GM18861 (cell line): Measurements from ENCODE around the gene C14orf119.
A peak's percentile ranks its signal among the peaks of the same experiment; 100 is the strongest.

ENCODE experiments used
- ATAC-seq: cut with Tn5 transposase; IDR thresholded peaks from one replicate; pipeline ENCODE4 v1.9.1; 2021; ENCODE audit not compliant: unreplicated experiment

C14orf119 gene

GRCh38 chr14:23086565-23086964 lies 8.7 kb upstream of the C14orf119 start:
- no peak for ATAC-seq

- no peak for ATAC-seq
Measured at GRCh38 chr14:23089498-23090253, 5.6 kb upstream of the C14orf119 start.

GRCh38 chr14:23090254-23090636 lies 5.1 kb upstream of the C14orf119 start:
- no peak for ATAC-seq

GRCh38 chr14:23091294-23092225 lies 3.7 kb upstream of the C14orf119 start:
- ATAC-seq = no peak

GRCh38 chr14:23093104-23093503 lies 2.2 kb upstream of the C14orf119 start:
- no peak for ATAC-seq

GRCh38 chr14:23093526-23093925 lies 1.8 kb upstream of the C14orf119 start:
- ATAC-seq = no peak

GRCh38 chr14:23093991-23094665 lies 1.2 kb upstream of the C14orf119 start:
- ATAC-seq = no peak

- ATAC-seq = peak; percentile 25
Measured at GRCh38 chr14:23094666-23095195, 574 bp upstream of the C14orf119 start, which contains the start of gene ACIN1. TSS of gene ACIN1 (minus strand) at chr14:23095136. CDS start at chr14:23095112, 24 bp downstream.

- no peak for ATAC-seq
Measured at GRCh38 chr14:23097786-23098185, 2.5 kb downstream of the C14orf119 start.

- no peak for ATAC-seq
Measured at GRCh38 chr14:23099212-23099861, 4.0 kb downstream of the C14orf119 start.

- ATAC-seq = no peak
Measured at GRCh38 chr14:23101213-23101970, 6.1 kb downstream of the C14orf119 start.

GRCh38 chr14:23101986-23102625 lies 6.8 kb downstream of the C14orf119 start:
- no peak for ATAC-seq

GRCh38 chr14:23102801-23103200 lies 7.5 kb downstream of the C14orf119 start:
- ATAC-seq = no peak

GRCh38 chr14:23103581-23103980 lies 8.3 kb downstream of the C14orf119 start:
- ATAC-seq = no peak

- no peak for ATAC-seq
Measured at GRCh38 chr14:23104070-23104590, 8.8 kb downstream of the C14orf119 start.

GRCh38 chr14:23104591-23105347 lies 9.5 kb downstream of the C14orf119 start, which contains the start of gene CIROP:
TSS of gene CIROP (minus strand) at chr14:23104989. CDS start at chr14:23104920, 69 bp downstream.
- no peak for ATAC-seq

- ATAC-seq = no peak
Measured at GRCh38 chr14:23105348-23105824, 10.1 kb downstream of the C14orf119 start.

GRCh38 chr14:23106747-23107045 lies 11.4 kb downstream of the C14orf119 start:
- no peak for ATAC-seq
